Measurements from ENCODE around the gene ENDOD1. TPM values are rescaled to one million over a fixed set of nuclear protein-coding genes. Genes with fewer than 3 reads are reported as not detected.
"Not testable (repeated sequence)": the region's sequence is repeated elsewhere in the genome, so short reads cannot be mapped to it uniquely, and the experiment has no call there.

The ENDOD1 gene
- polyA plus RNA-seq, 1 experiment = 11.0 TPM

- ChIA-PET CTCF (interaction anchor here (1.1 to 1.2 kb wide), 2 partner anchors 9 to 11 kb away, joined by 3 to 4 read pairs; no protein-coding TSS in a partner anchor), POLR2A (no interaction called here)
- no peak for DNase-seq (ENCODE audit: low read depth)
- no peak overlapping the region for H3K4me3 ChIP-seq (ENCODE audit: low read depth, low read length)
- TF ChIP-seq, protein P1, sequence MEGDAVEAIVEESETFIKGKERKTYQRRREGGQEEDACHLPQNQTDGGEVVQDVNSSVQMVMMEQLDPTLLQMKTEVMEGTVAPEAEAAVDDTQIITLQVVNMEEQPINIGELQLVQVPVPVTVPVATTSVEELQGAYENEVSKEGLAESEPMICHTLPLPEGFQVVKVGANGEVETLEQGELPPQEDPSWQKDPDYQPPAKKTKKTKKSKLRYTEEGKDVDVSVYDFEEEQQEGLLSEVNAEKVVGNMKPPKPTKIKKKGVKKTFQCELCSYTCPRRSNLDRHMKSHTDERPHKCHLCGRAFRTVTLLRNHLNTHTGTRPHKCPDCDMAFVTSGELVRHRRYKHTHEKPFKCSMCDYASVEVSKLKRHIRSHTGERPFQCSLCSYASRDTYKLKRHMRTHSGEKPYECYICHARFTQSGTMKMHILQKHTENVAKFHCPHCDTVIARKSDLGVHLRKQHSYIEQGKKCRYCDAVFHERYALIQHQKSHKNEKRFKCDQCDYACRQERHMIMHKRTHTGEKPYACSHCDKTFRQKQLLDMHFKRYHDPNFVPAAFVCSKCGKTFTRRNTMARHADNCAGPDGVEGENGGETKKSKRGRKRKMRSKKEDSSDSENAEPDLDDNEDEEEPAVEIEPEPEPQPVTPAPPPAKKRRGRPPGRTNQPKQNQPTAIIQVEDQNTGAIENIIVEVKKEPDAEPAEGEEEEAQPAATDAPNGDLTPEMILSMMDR (IDR thresholded peaks at IDR 0.05; ENCODE audit: insufficient read depth, low read depth, low read length) = no peak
- H3K27me3 ChIP-seq (ENCODE audit: control insufficient read depth, insufficient read depth, low read length) = no peaks in the 10 kb centered on the region
- no peaks in the 10 kb centered on the region for H3K36me3 ChIP-seq (ENCODE audit: control insufficient read depth, insufficient read depth, low read length)
Observed at GRCh38 chr11:95108159-95108611, 18.5 kb downstream of the ENDOD1 start.

DNA sequence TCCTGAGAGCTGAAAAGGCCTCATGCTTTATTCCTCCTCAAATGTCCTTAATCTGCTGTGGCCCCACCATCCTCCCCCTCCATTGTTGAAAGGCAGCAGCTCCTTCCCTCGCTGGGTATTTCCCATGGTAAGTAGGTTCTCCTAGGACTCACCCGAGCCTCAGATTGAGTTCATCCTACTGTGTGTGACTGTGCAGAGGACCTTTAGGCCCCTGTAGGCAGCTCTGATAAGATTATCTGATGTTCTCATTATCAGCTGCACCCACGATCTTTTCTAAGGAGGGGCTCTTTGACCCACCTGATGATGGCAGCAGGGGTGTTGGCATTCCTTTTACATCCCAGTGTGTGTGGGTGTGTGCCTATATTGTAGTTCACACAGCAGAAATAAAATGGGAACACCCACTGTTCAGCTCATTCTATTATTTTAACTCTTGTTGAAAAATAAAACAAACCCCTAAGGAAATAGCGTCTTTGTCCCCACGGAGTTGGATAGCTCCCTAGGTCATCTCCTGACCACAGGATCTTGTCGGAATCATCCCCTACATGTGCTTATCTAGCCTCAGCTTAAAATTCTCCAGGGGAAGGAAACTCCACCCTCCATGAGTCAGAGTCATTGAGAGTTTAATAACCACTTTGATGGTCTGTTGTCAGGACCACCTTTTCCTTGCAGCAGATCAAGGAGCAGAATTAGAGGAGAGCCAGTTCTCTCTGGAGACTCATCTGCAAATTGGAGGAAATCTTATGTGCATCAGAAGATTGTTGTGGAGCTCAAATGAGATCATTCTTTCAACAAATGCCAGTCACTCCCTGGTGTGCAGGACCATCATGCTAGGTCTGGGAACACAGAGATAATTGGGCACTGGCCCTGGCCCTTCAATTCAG lies 19.3 kb downstream of the ENDOD1 start:
- TF ChIP-seq, protein P1 (IDR thresholded peaks at IDR 0.05; ENCODE audit: insufficient read depth, low read depth, low read length) = no peak
- DNase-seq (ENCODE audit: low read depth) = no peak
- no peaks in the 10 kb centered on the region for H3K27me3 ChIP-seq (ENCODE audit: control insufficient read depth, insufficient read depth, low read length)
- H3K4me3 ChIP-seq (ENCODE audit: low read depth, low read length) = no peak overlapping the region
- CTCF ChIA-PET = interaction anchor here (1.1 kb wide), 1 partner anchor 9 kb away, joined by 4 read pairs; no protein-coding TSS in a partner anchor
- POLR2A ChIA-PET = no interaction called here
- no peaks in the 10 kb centered on the region for H3K36me3 ChIP-seq (ENCODE audit: control insufficient read depth, insufficient read depth, low read length)

- H3K27me3 ChIP-seq (ENCODE audit: control insufficient read depth, insufficient read depth, low read length); POLR2A ChIA-PET; DNase-seq (ENCODE audit: low read depth); H3K36me3 ChIP-seq (ENCODE audit: control insufficient read depth, insufficient read depth, low read length); H3K4me3 ChIP-seq (ENCODE audit: low read depth, low read length): not testable (repeated sequence)
- CTCF ChIA-PET = interaction anchor here (1.1 to 1.5 kb wide), 2 partner anchors 9 to 17 kb away, joined by 3 to 5 read pairs; no protein-coding TSS in a partner anchor
Observed at GRCh38 chr11:95111471-95111870, 21.8 kb downstream of the ENDOD1 start.

DNA sequence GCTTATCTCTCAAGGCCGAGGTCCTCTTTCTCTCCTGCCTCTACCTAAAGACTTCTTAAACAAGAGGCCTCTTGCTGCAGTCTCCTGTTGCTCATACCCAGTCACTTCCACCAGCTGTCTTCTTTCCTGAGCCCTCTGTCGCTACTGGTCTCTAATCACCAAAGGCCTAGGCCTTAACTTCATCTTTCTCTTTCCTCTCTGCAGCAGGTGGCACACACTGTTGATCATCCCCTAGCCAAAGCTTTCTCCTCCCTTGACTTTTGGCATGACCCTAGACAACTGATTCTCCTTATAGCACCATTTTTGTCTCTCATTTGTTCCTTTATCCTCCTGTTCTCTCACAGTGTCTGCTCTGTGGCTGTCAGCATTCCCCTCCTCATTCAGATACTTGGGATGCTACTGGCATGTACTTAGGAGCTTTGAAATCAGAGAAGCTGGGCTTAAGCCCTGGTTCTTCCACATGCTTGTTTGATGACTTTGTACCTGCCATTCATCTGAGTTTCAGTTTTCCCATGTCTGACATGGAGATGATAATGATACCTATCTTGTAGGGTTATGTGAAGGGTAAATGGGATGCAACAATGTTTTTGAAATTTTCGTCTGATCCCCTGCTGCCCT lies 22.4 kb downstream of the ENDOD1 start:
- TF ChIP-seq, protein P1 (IDR thresholded peaks at IDR 0.05; ENCODE audit: insufficient read depth, low read depth, low read length) = no peak
- POLR2A ChIA-PET = no interaction called here
- CTCF ChIA-PET = interaction anchor here (0.6 to 1.5 kb wide), 2 partner anchors 10 to 44 kb away, joined by 3 to 5 read pairs; no protein-coding TSS in a partner anchor

DNA sequence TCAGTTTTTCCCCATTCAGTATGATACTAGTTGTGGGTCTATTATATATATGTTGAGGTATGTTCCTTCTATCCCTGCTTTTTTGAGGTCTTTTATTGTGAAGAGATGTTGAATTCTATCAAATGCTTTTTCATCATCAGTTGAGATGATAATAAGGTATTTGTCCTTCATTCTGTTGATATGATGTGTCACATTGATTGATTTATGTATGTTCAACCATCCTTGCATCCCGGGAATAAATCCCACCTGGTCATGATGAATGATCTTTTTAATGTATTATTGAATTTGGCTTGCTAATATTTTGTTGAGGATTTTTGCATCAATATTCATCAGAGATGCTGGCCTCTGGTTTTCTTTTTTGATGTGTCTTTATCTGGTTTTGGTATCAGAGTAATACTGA lies 26.0 kb downstream of the ENDOD1 start:
- TF ChIP-seq, protein P1 (IDR thresholded peaks at IDR 0.05; ENCODE audit: insufficient read depth, low read depth, low read length) = no peak
- CTCF ChIA-PET = no interaction called here
- no peaks in the 10 kb centered on the region for H3K36me3 ChIP-seq (ENCODE audit: control insufficient read depth, insufficient read depth, low read length)
- no peaks in the 10 kb centered on the region for H3K27me3 ChIP-seq (ENCODE audit: control insufficient read depth, insufficient read depth, low read length)
- no peak for DNase-seq (ENCODE audit: low read depth)
- no peak overlapping the region for H3K4me3 ChIP-seq (ENCODE audit: low read depth, low read length)
- POLR2A ChIA-PET = no interaction called here

More for the DNA sequence above, 22.4 kb downstream of the ENDOD1 start:
- Histone ChIP-seq H3K27me3 (ENCODE audit: control insufficient read depth, insufficient read depth, low read length) (no peaks in the 10 kb centered on the region), H3K4me3 (ENCODE audit: low read depth, low read length) (no peak overlapping the region), H3K36me3 (ENCODE audit: control insufficient read depth, insufficient read depth, low read length) (no peaks in the 10 kb centered on the region)
- no peak for DNase-seq (ENCODE audit: low read depth)
